ENCODE measurements around the gene EID2B.

Gene EID2B

GRCh38 chr19:39518458-39518857, 14.2 kb downstream of the EID2B start:
- peak overlapping the region; percentile 45 to 71 (median 69) for H3K4me3 Mint-ChIP-seq
- no peak for TF ChIP-seq CTCF (IDR thresholded peaks at IDR 0.05; ENCODE audit: unreplicated experiment in 3 of 3)
- peak overlapping the region; percentile 69 to 97 (median 96) for H3K27ac Mint-ChIP-seq
- H3K9me3 Mint-ChIP-seq, result no peaks in the 10 kb centered on the region
- no peaks in the 10 kb centered on the region for H3K4me1 Mint-ChIP-seq
- no peaks in the 10 kb centered on the region for H3K36me3 Mint-ChIP-seq (ENCODE audit: low read depth)
- H3K27me3 Mint-ChIP-seq (ENCODE audit: low read depth), result peaks cover 55% of the 10 kb centered on the region

GRCh38 chr19:39517432-39517831, 15.2 kb downstream of the EID2B start:
- Mint-ChIP-seq H3K4me1 (no peaks in the 10 kb centered on the region), H3K36me3 (ENCODE audit: low read depth) (no peaks in the 10 kb centered on the region), H3K27me3 (ENCODE audit: low read depth) (peaks cover 65% of the 10 kb centered on the region), H3K4me3 (peak overlapping the region; percentile 59 to 83 (median 69)), H3K9me3 (no peaks in the 10 kb centered on the region), H3K27ac (peak overlapping the region in 1 of 3 experiments; percentile 41)
- no peak for TF ChIP-seq CTCF (IDR thresholded peaks at IDR 0.05; ENCODE audit: unreplicated experiment in 3 of 3)

- Mint-ChIP-seq H3K36me3 (ENCODE audit: low read depth) (no peaks in the 10 kb centered on the region), H3K27me3 (ENCODE audit: low read depth) (peaks cover 71% of the 10 kb centered on the region), H3K27ac (peak overlapping the region in 2 of 3 experiments; percentile 38 to 48), H3K4me3 (peak overlapping the region; percentile 83 to 84 (median 83)), H3K4me1 (no peaks in the 10 kb centered on the region), H3K9me3 (no peaks in the 10 kb centered on the region)
- TF ChIP-seq CTCF (IDR thresholded peaks at IDR 0.05; ENCODE audit: unreplicated experiment in 3 of 3), result no peak
These were observed 16.4 kb downstream of the EID2B start for GRCh38 chr19:39516270-39516669.

- no peak for TF ChIP-seq CTCF (IDR thresholded peaks at IDR 0.05; ENCODE audit: unreplicated experiment in 3 of 3)
- peaks cover 71% of the 10 kb centered on the region for H3K27me3 Mint-ChIP-seq (ENCODE audit: low read depth)
- H3K27ac Mint-ChIP-seq, result peak overlapping the region in 2 of 3 experiments; percentile 38 to 48
- no peaks in the 10 kb centered on the region for H3K9me3 Mint-ChIP-seq
- H3K4me1 Mint-ChIP-seq, result no peaks in the 10 kb centered on the region
- peak overlapping the region; percentile 83 to 84 (median 83) for H3K4me3 Mint-ChIP-seq
- H3K36me3 Mint-ChIP-seq (ENCODE audit: low read depth), result no peaks in the 10 kb centered on the region
These were observed 17.0 kb downstream of the EID2B start for GRCh38 chr19:39515551-39516191.

- Mint-ChIP-seq H3K27me3 (ENCODE audit: low read depth) (peaks cover 71% of the 10 kb centered on the region), H3K9me3 (no peaks in the 10 kb centered on the region), H3K36me3 (ENCODE audit: low read depth) (no peaks in the 10 kb centered on the region), H3K4me3 (peak within 1 kb of the TSS; percentile 83 to 87 (median 84)), H3K4me1 (no peaks in the 10 kb centered on the region), H3K27ac (peak within 1 kb of the TSS in 2 of 3 experiments; percentile 38 to 48)
- TF ChIP-seq CTCF (IDR thresholded peaks at IDR 0.05; ENCODE audit: unreplicated experiment in 3 of 3), result no peak
These were observed 17.7 kb downstream of the EID2B start, which contains the start of gene SELENOV for GRCh38 chr19:39514840-39515550. SELENOV (plus strand) TSS chr19:39515139; CDS start chr19:39515213, 74 bp downstream.

All from nephron (organoid).